Stimulated activated CD4-positive, alpha-beta T cell treated with anti-CD3 and anti-CD28 coated beads, Interleukin-15, amount 100 ng/mL, for 1 hour (primary cell): ENCODE data around the gene ADGRV1.
"Not testable (repeated sequence)": the region's sequence is repeated elsewhere in the genome, so short reads cannot be mapped to it uniquely, and the experiment has no call there.

Experiments
- DNase-seq, 2 donors: peaks; one replicate each; pipeline ENCODE4 v3.0.0-alpha.2; 2020; ENCODE audit warnings: low read depth in 1 of 2, low spot score in 1 of 2

Gene ADGRV1

GRCh38 chr5:90641528-90641927, 82.9 kb downstream of the ADGRV1 start:
- DNase-seq: no peak

DNA sequence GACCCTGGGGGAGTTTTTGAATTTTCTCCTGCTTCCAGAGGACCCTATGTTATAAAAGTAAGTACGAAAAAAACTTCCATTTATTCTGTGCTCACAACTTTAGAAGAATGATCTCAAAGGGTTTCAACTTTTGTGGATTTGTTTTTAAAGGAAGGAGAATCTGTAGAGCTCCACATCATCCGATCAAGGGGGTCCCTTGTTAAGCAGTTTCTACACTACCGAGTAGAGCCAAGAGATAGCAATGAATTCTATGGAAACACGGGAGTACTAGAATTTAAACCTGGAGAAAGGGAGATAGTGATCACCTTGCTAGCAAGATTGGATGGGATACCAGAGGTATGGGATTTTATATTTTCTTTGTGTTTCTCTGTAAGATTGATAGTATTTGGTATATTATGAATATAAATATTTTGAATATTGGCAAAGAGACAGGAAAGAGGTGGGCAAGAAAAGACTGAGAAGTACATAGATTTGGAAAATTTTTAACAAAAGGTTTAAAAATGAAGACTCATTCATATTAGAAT, 84.2 kb downstream of the ADGRV1 start:
- no peak for DNase-seq

DNA sequence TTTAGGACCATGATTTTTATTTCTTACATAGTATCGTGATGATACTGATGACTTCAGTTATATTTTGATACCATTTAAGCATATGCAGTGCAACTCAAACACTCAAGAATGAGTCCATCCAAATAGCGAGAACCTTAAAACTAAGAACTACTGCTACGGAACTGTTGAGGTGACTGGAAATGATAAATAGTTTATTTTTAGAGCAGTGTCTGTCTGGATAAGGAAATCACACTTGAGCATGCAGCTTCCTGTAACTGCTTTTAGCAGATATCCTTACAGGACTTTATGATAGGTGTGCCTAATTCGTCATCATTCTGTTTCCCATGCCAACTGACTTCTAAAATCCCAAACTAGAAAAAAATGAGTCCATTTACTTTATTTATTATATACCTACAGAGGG, 85.5 kb downstream of the ADGRV1 start:
- DNase-seq: no peak

- no peak for DNase-seq
These were observed 86.5 kb downstream of the ADGRV1 start for GRCh38 chr5:90645024-90645610.

DNA sequence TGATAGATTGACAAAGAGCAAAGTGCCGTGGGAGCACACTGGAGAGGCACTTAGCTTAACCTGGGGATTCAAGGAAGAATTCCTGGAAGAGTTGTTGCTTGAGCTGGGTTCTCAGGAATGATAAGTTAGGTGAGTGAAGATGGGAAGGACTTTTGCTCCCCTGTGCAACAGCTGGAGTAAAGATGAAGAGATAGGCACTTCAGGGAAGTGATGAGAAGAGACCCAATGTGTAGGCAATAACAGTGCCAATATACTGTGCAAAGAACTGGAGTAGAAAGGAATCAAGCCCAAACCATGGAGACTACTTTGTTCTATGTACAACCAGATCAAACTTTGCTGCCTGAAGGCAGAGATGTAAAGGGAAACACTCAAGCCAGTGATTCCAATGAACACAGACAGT, 92.2 kb downstream of the ADGRV1 start:
- no peak for DNase-seq

DNA sequence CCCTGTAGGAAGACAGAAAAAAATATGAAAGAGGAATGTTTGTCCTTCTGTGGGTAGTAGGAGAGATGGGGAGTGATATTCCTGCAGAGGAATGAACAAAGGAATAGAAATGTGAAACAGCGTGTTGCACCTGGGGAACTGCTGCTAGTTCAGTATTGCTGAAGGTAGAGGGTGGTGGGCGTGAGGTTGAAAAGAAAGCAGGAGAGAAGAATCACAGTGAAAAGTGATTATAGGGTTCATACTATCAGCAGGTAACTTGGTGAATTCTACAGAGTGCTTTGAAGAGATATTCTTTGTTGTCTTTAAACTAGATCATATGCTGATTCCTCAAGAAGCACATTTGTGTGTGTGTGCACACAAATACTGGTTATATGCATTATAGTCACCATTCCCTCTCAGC, 95.6 kb downstream of the ADGRV1 start:
- no peak for DNase-seq

- DNase-seq: no peak
These were observed 96.8 kb downstream of the ADGRV1 start for GRCh38 chr5:90655423-90655822.

GRCh38 chr5:90657030-90657429, 98.4 kb downstream of the ADGRV1 start:
- no peak for DNase-seq

DNA sequence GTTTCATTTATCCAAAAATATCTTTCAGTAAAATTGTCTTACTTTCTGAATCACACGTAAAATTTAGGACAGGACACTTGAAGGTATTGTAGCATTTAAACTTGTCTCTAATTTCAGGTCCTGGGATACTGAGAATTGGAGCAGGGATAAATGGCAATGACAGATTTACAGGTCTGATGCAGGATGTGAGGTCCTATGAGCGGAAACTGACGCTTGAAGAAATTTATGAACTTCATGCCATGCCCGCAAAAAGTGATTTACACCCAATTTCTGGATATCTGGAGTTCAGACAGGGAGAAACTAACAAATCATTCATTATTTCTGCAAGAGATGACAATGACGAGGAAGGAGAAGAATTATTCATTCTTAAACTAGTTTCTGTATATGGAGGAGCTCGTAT, 99.2 kb downstream of the ADGRV1 start:
- DNase-seq: no peak

DNA sequence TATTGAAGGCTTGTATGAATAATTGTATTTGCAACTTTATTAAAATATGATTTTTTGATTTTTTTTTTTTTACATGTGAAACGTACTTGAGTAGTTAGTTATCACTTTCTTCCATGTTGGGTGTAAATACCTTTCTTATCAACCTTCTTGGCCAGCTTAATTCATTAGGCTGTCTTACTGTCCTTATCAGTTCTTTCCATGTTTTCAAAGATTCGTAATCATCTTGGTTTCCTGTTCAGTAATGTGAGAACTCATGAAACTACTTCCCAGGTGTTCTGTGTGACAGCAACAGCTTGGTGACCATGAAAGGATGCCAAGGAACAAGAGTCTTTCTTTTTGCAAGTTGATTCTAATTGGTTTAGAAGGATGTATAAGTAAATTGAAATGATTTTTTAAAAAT, 100.0 kb downstream of the ADGRV1 start:
- no peak for DNase-seq

DNA sequence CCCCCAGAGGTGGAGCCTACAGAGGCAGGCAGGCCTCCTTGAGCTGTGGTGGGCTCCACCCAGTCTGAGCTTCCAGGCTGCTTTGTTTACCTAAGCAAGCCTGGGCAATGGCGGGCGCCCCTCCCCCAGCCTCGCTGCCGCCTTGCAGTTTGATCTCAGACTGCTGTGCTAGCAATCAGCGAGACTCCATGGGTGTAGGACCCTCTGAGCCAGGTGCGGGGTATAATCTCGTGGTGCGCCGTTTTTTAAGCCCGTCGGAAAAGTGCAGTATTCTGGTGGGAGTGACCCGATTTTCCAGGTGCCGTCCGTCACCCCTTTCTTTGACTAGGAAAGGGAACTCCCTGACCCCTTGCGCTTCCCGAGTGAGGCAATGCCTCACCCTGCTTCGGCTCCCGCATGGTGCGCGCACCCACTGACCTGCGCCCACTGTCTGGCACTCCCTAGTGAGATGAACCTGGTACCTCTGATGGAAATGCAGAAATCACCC, 109.5 kb downstream of the ADGRV1 start:
- not testable (repeated sequence) for DNase-seq

DNA sequence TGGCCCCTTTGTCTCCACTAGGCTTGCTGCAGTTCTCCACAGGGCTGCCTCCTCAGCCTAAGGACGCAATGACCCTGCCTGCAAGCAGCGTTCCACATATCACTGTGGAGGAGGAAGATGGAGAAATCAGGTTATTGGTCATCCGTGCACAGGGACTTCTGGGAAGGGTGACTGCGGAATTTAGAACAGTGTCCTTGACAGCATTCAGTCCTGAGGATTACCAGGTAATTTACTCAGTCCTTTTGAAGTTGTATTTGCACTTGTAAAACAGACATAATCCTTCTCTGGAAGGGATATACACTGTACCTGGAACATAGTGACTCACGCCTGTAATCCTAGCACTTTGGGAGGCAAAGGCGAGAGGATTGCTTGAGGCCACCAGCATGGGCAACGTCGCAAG, 116.6 kb downstream of the ADGRV1 start:
- DNase-seq: no peak

DNA sequence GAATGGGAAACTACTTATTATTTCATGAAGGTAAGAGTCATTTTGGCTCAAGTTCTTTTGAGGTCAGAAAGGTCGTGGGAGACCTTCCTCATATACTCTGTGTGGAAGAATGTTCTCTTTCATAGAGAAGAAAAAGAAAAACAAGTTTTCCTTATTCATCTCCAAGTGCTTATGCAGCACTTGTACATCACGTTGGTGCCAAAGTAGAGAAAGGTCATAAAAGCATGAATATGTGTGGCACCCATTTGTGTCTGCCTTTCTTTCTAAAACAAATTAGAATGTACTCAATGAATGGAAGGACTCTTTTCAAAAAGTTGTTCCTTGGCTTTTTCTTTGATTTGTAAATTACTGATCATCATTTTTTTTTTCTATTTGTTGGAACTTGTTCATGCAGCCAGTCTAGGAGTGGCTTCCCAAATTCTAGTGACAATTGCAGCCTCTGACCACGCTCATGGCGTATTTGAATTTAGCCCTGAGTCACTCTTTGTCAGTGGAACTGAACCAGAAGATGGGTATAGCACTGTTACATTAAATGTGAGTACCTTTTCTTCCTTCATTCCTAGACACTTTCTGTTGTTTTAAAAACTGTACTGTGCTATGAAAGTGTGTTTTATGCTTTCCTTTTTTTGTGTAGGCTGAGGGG, 122.4 kb downstream of the ADGRV1 start:
- DNase-seq: no peak

GRCh38 chr5:90682278-90682677, 123.7 kb downstream of the ADGRV1 start:
- DNase-seq: no peak

GRCh38 chr5:90685425-90686022, 126.9 kb downstream of the ADGRV1 start:
- no peak for DNase-seq

DNA sequence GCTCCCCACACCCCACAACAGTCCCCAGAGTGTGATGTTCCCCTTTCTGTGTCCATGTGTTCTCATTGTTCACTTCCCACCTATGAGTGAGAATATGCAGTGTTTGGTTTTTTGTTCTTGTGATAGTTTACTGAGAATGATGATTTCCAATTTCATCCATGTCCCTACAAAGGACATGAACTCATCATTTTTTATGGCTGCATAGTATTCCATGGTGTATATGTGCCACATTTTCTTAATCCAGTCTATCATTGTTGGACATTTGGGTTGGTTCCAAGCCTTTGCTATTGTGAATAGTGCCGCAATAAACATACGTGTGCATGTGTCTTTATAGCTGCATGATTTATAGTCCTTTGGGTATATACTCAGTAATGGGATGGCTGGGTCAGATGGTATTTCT, 127.8 kb downstream of the ADGRV1 start:
- DNase-seq: not testable (repeated sequence)

DNA sequence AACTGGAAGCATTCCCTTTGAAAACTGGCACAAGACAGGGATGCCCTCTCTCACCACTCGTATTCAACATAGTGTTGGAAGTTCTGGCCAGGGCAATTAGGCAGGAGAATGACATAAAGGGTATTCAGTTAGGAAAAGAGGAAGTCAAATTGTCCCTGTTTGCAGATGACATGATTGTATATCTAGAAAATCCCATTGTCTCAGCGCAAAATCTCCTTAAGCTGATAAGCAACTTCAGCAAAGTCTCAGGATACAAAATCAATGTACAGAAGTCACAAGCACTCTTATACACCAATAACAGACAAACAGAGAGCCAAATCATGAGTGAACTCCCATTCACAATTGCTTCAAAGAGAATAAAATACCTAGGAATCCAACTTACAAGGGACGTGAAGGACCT, 128.9 kb downstream of the ADGRV1 start:
- not testable (repeated sequence) for DNase-seq

GRCh38 chr5:90689064-90689463, 130.5 kb downstream of the ADGRV1 start:
- DNase-seq: no peak

DNA sequence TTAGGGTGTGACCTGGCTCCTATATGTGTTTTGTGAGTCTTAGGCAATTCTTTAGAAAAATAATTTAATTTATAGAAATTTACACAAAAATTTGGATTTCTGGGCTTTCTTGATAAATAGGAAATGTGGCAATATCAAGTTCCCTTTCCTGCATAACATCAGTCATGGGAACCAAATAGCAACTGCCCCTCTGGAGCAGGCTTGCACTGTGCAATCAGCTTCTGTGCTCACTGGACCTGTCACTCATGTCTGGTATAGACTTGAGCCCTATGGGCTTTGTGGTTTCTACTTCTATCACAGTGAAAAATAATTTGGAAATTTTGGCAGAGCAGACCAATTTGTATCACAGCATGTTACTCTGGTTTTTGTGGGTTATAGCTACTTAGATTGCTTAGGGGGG, 131.7 kb downstream of the ADGRV1 start:
- no peak for DNase-seq

DNA sequence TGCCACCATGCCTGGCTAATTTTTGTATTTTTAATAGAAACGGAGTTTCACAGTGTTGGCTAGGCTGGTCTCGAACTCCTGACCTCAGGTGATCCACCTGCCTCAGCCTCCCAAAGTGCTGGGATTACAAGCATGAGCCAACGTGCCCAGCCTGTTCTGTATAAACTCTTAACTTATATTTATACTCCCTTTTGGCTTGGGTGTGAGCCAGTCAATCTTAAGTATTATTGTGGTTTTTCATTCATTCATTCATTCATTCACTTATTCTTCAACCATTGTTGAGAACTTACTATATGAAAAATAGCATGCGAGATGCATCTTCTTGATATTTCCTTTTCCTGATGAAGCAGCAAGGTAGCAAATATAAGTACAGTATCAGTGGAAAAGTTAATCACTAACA, 132.9 kb downstream of the ADGRV1 start:
- DNase-seq: no peak

GRCh38 chr5:90696153-90696552, 137.6 kb downstream of the ADGRV1 start:
- DNase-seq: no peak

- DNase-seq: no peak
These were observed 141.7 kb downstream of the ADGRV1 start for GRCh38 chr5:90700299-90700698.
